B cell (primary cell): ENCODE data around the gene SPANXD. TPM values are rescaled to one million over a fixed set of nuclear protein-coding genes. Genes with fewer than 3 reads are reported as not detected.

Source experiments
- ATAC-seq: fragments of 200-7000 bp; cut with Tn5 transposase; one replicate; pipeline ENCODE4 v1.10.0; 2021; ENCODE audit warnings: low read depth, mild to moderate bottlenecking, moderate number of reproducible peaks, moderate library complexity
- CTCF ChIA-PET: fragments of 350-600 bp; sonication (Branson Sonifier 250); formaldehyde crosslinking; loops from one replicate; lab custom pipeline; 2021; ENCODE audit warnings: antibody characterized with exemption, inconsistent platforms; lab: Charles Lee
- POLR2A ChIA-PET: fragments of 350-600 bp; sonication (Branson Sonifier 250); formaldehyde crosslinking; loops from one replicate; lab custom pipeline; 2021; ENCODE audit warnings: antibody characterized with exemption; lab: Charles Lee
- DNase-seq: peaks from one replicate; pipeline ENCODE4 v3.0.0; 2013
- H2AFZ ChIP-seq: 2 replicates; pipeline ENCODE4 v1.6.1; 2012; ENCODE audit warnings: mild to moderate bottlenecking, low read depth, low read length; ENCODE audit not compliant: insufficient read depth, poor library complexity, severe bottlenecking
- H3K27ac ChIP-seq, 2 donors: 1 replicate in 1 of 2; 2 replicates in 1 of 2; pipeline ENCODE4 v1.5.1; 2012 to 2013; ENCODE audit warnings: low read length in 2 of 2, mild to moderate bottlenecking in 2 of 2, moderate library complexity in 1 of 2
- H3K27me3 ChIP-seq, 4 experiments: fragments of 200-600 bp in 1 of 4; sonication (generic) in 1 of 4; replicated peaks in 1 of 4; 1 replicate in 2 of 4; 2 replicates in 2 of 4; pipeline versions ENCODE4 v1.6.1 to v1.7.0; 2013 to 2016; ENCODE audit warnings: low read length in 3 of 4, mild to moderate bottlenecking in 2 of 4, mixed read lengths in 1 of 4, moderate library complexity in 1 of 4; ENCODE audit not compliant: insufficient read depth in 4 of 4, control insufficient read depth in 3 of 4; ENCODE audit errors: control extremely low read depth in 1 of 4
- H3K36me3 ChIP-seq, 2 experiments: replicated peaks in 1 of 2; 1 replicate in 1 of 2; 2 replicates in 1 of 2; pipeline versions ENCODE4 v1.6.1 to v1.7.1; 2013; ENCODE audit warnings: low read length in 1 of 2; ENCODE audit not compliant: insufficient read depth in 2 of 2, control insufficient read depth in 1 of 2; ENCODE audit errors: control extremely low read depth in 1 of 2, extremely low read depth in 1 of 2
- H3K4me1 ChIP-seq, 2 donors: fragments of 200-600 bp in 1 of 2; sonication (generic) in 1 of 2; 1 replicate in 1 of 2; 2 replicates in 1 of 2; pipeline versions ENCODE4 v1.5.1 to v1.6.1; 2013 to 2017; ENCODE audit warnings: low read length in 2 of 2; ENCODE audit not compliant: control insufficient read depth in 2 of 2, insufficient read depth in 2 of 2
- H3K4me2 ChIP-seq: replicated peaks from 2 replicates; pipeline ENCODE3; 2012; ENCODE audit warnings: mild to moderate bottlenecking, low read depth, low read length; ENCODE audit not compliant: poor library complexity, severe bottlenecking
- H3K4me3 ChIP-seq, 5 experiments: fragments of 200-600 bp in 1 of 5; sonication (generic) in 1 of 5; 1 replicate in 3 of 5; 2 replicates in 2 of 5; pipeline versions ENCODE4 v1.5.1 to v1.7.0; 2011 to 2016; ENCODE audit warnings: low read length in 4 of 5, mild to moderate bottlenecking in 4 of 5, low read depth in 2 of 5, control low read depth in 1 of 5, moderate library complexity in 1 of 5; ENCODE audit not compliant: insufficient read depth in 1 of 5; ENCODE audit errors: control extremely low read depth in 1 of 5, extremely low read depth in 1 of 5
- H3K79me2 ChIP-seq: fragments of 200-600 bp; sonication (generic); one replicate; pipeline ENCODE4 v1.6.0; 2016; ENCODE audit warnings: low read length; ENCODE audit not compliant: control insufficient read depth, insufficient read depth
- H3K9ac ChIP-seq: fragments of 200-600 bp; sonication (generic); 2 replicates; pipeline ENCODE4 v1.6.1; 2017; ENCODE audit warnings: mild to moderate bottlenecking, low read length, moderate library complexity
- H3K9me3 ChIP-seq, 3 donors: one replicate each; pipeline versions ENCODE4 v1.6.1 to v1.7.1; 2013; ENCODE audit warnings: low read length in 2 of 3; ENCODE audit not compliant: control insufficient read depth in 2 of 3, insufficient read depth in 1 of 3; ENCODE audit errors: control extremely low read depth in 1 of 3
- H4K20me1 ChIP-seq: 2 replicates; pipeline ENCODE4 v1.6.0; 2012; ENCODE audit warnings: mild to moderate bottlenecking, low read length; ENCODE audit not compliant: insufficient read depth, control insufficient read depth, poor library complexity, severe bottlenecking
- H3K27ac Mint-ChIP-seq: one replicate; pipeline ENCODE4 v1.8.0; 2021; ENCODE audit warnings: mixed read lengths
- H3K27me3 Mint-ChIP-seq: one replicate; pipeline ENCODE4 v1.8.0; 2021; ENCODE audit warnings: mixed read lengths
- H3K4me1 Mint-ChIP-seq: one replicate; pipeline ENCODE4 v1.8.0; 2021; ENCODE audit warnings: mixed read lengths
- H3K4me3 Mint-ChIP-seq: one replicate; pipeline ENCODE4 v1.8.0; 2021; ENCODE audit warnings: mixed read lengths
- H3K9me3 Mint-ChIP-seq: one replicate; pipeline ENCODE4 v1.8.0; 2022; ENCODE audit warnings: mixed read lengths; ENCODE audit not compliant: insufficient read depth
- EZH2 ChIP-seq: IDR thresholded peaks from 2 replicates; pipeline ENCODE4 v1.6.1; 2012; ENCODE audit warnings: borderline replicate concordance, low read depth, mild to moderate bottlenecking, moderate library complexity, low read length; ENCODE audit not compliant: insufficient read depth, poor library complexity, severe bottlenecking
- WGBS: methylation state at CpG from one replicate; pipeline ENCODE4 v1.1.5; 2013; ENCODE audit warnings: missing lambda C conversion rate; ENCODE audit not compliant: insufficient coverage; 5-methylcytosine and 5-hydroxymethylcytosine counted together
- intact Hi-C: fragments of 100-400 bp; cut with micrococcal nuclease; formaldehyde crosslinking; loops from one replicate; pipeline ENCODE4 v1.10.0; 2022
- polyA plus RNA-seq: library from polyadenylated mRNA; depleted of rRNA; stranded (reverse); fragments of >200 nt; gene quantifications from 2 replicates; pipeline ENCODE4 v1.2.3, GENCODE V29; 2012
- total RNA-seq, 2 donors: library from RNA; stranded (reverse); fragments of 120-200 nt in 1 of 2; gene quantifications; 1 replicate in 1 of 2; 2 replicates in 1 of 2; pipeline versions ENCODE4 v1.2.3 to v1.2.4, GENCODE V29; 2013 to 2022
- TF ChIP-seq, protein P1 (sequence below): fragments of 200-600 bp; IDR thresholded peaks from one replicate; pipeline ENCODE4 v1.8.0; 2022; ENCODE audit warnings: antibody characterized with exemption, mild to moderate bottlenecking

The SPANXD gene
- total and polyA plus RNA-seq, 2 donors (not counting 1 experiment from before 2014, with no cell fraction given), result not detected

DNA sequence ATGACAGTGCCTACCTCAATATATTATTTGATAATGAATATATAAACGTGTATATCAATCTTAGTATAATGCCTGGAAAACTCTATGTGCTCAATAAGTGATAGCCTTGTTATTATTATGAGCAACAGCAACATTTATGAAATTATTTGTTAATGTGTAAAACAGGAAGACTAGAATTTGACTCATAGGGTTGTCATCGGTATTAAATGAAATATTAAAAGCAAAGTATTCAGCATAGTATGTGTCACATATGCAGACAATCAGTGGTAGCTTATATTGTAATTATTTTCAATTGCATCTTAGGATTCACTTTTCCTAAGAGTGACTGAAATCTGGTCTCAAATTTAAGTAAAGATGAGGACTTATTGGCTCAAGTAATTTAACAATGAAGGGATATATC, 24.6 kb downstream of the SPANXD start:
- no peaks in the 10 kb centered on the region for H3K36me3 ChIP-seq
- H3K4me2 ChIP-seq, result no peak overlapping the region
- no peaks in the 10 kb centered on the region for H3K9me3 ChIP-seq
- H2AFZ ChIP-seq, result no peak overlapping the region
- Mint-ChIP-seq H3K4me1 (no peaks in the 10 kb centered on the region), H3K27me3 (no peaks in the 10 kb centered on the region), H3K27ac (no peak overlapping the region), H3K9me3 (peaks cover 6% of the 10 kb centered on the region), H3K4me3 (no peak overlapping the region)
- ChIA-PET POLR2A (no interaction called here), CTCF (no interaction called here)
- no peak overlapping the region for H3K27ac ChIP-seq
- no peaks in the 10 kb centered on the region for H3K27me3 ChIP-seq
- H3K4me1 ChIP-seq, result no peaks in the 10 kb centered on the region
- DNase-seq (no peak), ATAC-seq (no peak)
- no peaks in the 10 kb centered on the region for H4K20me1 ChIP-seq
- H3K9ac ChIP-seq, result no peak overlapping the region
- TF ChIP-seq EZH2, result no peak
- TF ChIP-seq, protein P1, sequence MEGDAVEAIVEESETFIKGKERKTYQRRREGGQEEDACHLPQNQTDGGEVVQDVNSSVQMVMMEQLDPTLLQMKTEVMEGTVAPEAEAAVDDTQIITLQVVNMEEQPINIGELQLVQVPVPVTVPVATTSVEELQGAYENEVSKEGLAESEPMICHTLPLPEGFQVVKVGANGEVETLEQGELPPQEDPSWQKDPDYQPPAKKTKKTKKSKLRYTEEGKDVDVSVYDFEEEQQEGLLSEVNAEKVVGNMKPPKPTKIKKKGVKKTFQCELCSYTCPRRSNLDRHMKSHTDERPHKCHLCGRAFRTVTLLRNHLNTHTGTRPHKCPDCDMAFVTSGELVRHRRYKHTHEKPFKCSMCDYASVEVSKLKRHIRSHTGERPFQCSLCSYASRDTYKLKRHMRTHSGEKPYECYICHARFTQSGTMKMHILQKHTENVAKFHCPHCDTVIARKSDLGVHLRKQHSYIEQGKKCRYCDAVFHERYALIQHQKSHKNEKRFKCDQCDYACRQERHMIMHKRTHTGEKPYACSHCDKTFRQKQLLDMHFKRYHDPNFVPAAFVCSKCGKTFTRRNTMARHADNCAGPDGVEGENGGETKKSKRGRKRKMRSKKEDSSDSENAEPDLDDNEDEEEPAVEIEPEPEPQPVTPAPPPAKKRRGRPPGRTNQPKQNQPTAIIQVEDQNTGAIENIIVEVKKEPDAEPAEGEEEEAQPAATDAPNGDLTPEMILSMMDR, result no peak
- intact Hi-C loops, result no loop called here
- no peak overlapping the region for H3K4me3 ChIP-seq
- H3K79me2 ChIP-seq, result no peaks in the 10 kb centered on the region
- no CpG with 5 or more reads among the region's 2 CpGs for WGBS

DNA sequence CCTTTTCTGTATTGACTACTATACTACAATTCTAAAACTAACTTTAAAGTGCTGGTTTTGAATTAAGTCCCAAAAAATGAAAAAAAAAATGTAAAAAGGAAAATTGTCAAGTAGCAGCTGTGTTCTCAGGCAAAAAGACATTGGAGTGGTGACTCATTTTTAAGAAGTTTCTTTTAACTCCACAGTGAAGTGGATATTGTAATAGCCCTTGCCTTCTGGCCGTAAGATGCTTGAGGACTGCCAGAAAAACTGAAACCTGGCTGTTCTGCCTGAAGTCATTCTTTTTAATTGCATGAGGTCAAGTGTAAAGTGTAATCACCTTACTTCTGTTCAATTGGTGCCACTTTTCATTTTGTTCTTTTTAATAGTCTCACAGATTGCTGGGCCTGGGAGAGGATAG, 28.9 kb downstream of the SPANXD start:
- no CpG with 5 or more reads among the region's 1 CpG for WGBS
- CTCF ChIA-PET, result no interaction called here

More for the DNA sequence above, 28.9 kb downstream of the SPANXD start:
- no peaks in the 10 kb centered on the region for H3K9me3 ChIP-seq
- ATAC-seq, result no peak
- no peak for DNase-seq
- no peak overlapping the region for H3K27ac Mint-ChIP-seq
- no peaks in the 10 kb centered on the region for H3K4me1 ChIP-seq
- H3K27ac ChIP-seq, result no peak overlapping the region
- H3K4me1 Mint-ChIP-seq, result no peaks in the 10 kb centered on the region
- no peaks in the 10 kb centered on the region for H3K27me3 Mint-ChIP-seq
- intact Hi-C loops, result no loop called here
- POLR2A ChIA-PET, result no interaction called here
- H3K79me2 ChIP-seq, result no peaks in the 10 kb centered on the region
- no peak overlapping the region for H3K4me3 Mint-ChIP-seq
- H3K36me3 ChIP-seq, result no peaks in the 10 kb centered on the region
- peaks cover 4% of the 10 kb centered on the region for H3K9me3 Mint-ChIP-seq
- no peak overlapping the region for H3K9ac ChIP-seq
- H3K4me2 ChIP-seq, result no peak overlapping the region
- H4K20me1 ChIP-seq, result no peaks in the 10 kb centered on the region
- H2AFZ ChIP-seq, result no peak overlapping the region
- no peak overlapping the region for H3K4me3 ChIP-seq
- H3K27me3 ChIP-seq, result no peaks in the 10 kb centered on the region
- TF ChIP-seq, protein P1, result no peak
- no peak for TF ChIP-seq EZH2
